Astrocyte (in vitro differentiated cells and primary cell): Measurements from ENCODE around the gene NPFF. TPM values are rescaled to one million over a fixed set of nuclear protein-coding genes. Genes with fewer than 3 reads are reported as not detected.

Experiments used
- DNase-seq: peaks from one replicate; pipeline ENCODE4 v3.0.0-alpha.2; 2010; ENCODE audit warnings: low read depth
- FAIRE-seq: peaks from 2 replicates; lab custom pipeline; 2011; peaks lifted over from hg19 to GRCh38; lab: Jason Lieb, UNC
- H2AFZ ChIP-seq: 2 replicates; pipeline ENCODE4 v1.6.0; 2012; ENCODE audit warnings: low read depth, low read length, inconsistent platforms
- H3K27ac ChIP-seq: 2 replicates; pipeline ENCODE4 v1.5.1; 2011; ENCODE audit warnings: low read depth, low read length, inconsistent platforms
- H3K27me3 ChIP-seq: 2 replicates; pipeline ENCODE4 v1.6.0; 2011; ENCODE audit warnings: low read length, inconsistent platforms; ENCODE audit not compliant: insufficient read depth
- H3K36me3 ChIP-seq: 2 replicates; pipeline ENCODE4 v1.5.1; 2011; ENCODE audit warnings: low read length, inconsistent platforms; ENCODE audit not compliant: insufficient read depth
- H3K4me1 ChIP-seq: 2 replicates; pipeline ENCODE4 v1.5.1; 2011; ENCODE audit warnings: low read length, inconsistent platforms; ENCODE audit not compliant: insufficient read depth
- H3K4me2 ChIP-seq: 2 replicates; pipeline ENCODE4 v1.6.0; 2012; ENCODE audit warnings: low read length, inconsistent platforms
- H3K4me3 ChIP-seq: 2 replicates; pipeline ENCODE4 v1.5.1; 2011; ENCODE audit warnings: low read depth, mild to moderate bottlenecking, low read length, inconsistent platforms; ENCODE audit not compliant: insufficient read depth
- H3K79me2 ChIP-seq: 2 replicates; pipeline ENCODE4 v1.6.0; 2012; ENCODE audit warnings: mild to moderate bottlenecking, low read length, inconsistent platforms; ENCODE audit not compliant: insufficient read depth
- H3K9ac ChIP-seq: 2 replicates; pipeline ENCODE4 v1.6.0; 2012; ENCODE audit warnings: mild to moderate bottlenecking, low read length, inconsistent platforms
- H3K9me3 ChIP-seq: 2 replicates; pipeline ENCODE4 v1.5.1; 2012; ENCODE audit warnings: low read depth, mild to moderate bottlenecking, low read length, inconsistent platforms; ENCODE audit not compliant: insufficient read depth
- H4K20me1 ChIP-seq: 2 replicates; pipeline ENCODE4 v1.6.0; 2012; ENCODE audit warnings: low read length, inconsistent platforms; ENCODE audit not compliant: insufficient read depth
- H3K27ac Mint-ChIP-seq: one replicate; pipeline ENCODE4 v1.8.0; 2021; ENCODE audit warnings: mild to moderate bottlenecking, mixed read lengths; ENCODE audit not compliant: unreplicated experiment
- H3K27me3 Mint-ChIP-seq: one replicate; pipeline ENCODE4 v1.8.0; 2021; ENCODE audit warnings: low read depth, mixed read lengths; ENCODE audit not compliant: unreplicated experiment
- H3K36me3 Mint-ChIP-seq: one replicate; pipeline ENCODE4 v1.8.0; 2021; ENCODE audit warnings: low read depth, mixed read lengths; ENCODE audit not compliant: unreplicated experiment
- H3K4me1 Mint-ChIP-seq: one replicate; pipeline ENCODE4 v1.8.0; 2021; ENCODE audit warnings: low read depth, mixed read lengths; ENCODE audit not compliant: unreplicated experiment
- H3K4me3 Mint-ChIP-seq: one replicate; pipeline ENCODE4 v1.8.0; 2021; ENCODE audit warnings: mild to moderate bottlenecking, moderate library complexity, mixed read lengths; ENCODE audit not compliant: unreplicated experiment
- H3K9me3 Mint-ChIP-seq: one replicate; pipeline ENCODE4 v1.8.0; 2021; ENCODE audit warnings: mild to moderate bottlenecking, mixed read lengths; ENCODE audit not compliant: unreplicated experiment
- EZH2 ChIP-seq: IDR thresholded peaks from 2 replicates; pipeline ENCODE4 v1.6.1; 2012; ENCODE audit warnings: mild to moderate bottlenecking, low read length, inconsistent platforms; ENCODE audit not compliant: insufficient read depth
- total RNA-seq: library from RNA; stranded (reverse); gene quantifications from 2 replicates; pipeline ENCODE4 v1.2.1, GENCODE V29; 2021

Gene NPFF
- total RNA-seq, 1 donor from 2014 or later: not detected

DNA sequence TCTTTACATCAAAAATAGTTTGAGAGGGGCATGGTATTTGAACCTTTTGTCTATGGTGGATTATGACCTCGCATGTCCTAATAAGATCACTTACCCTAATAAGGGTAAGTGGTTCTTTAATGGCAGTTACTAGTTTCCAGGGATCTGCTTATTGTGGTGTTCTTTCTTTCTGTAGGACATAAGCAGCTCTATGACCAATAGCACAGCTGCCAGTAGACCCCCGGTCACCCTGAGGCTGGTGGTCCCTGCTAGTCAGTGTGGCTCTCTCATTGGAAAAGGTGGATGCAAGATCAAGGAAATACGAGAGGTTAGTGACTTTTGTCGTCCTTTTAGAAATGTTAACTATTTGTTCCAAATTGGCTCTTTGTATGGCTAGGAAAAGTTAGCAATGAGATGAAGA is 48.2 kb downstream of the NPFF start:
- H3K9me3 Mint-ChIP-seq: no peaks in the 10 kb centered on the region
- no peak overlapping the region for H3K27ac ChIP-seq
- peaks cover 95% of the 10 kb centered on the region for H3K36me3 ChIP-seq
- DNase-seq: no peak
- no peak overlapping the region for H2AFZ ChIP-seq
- H3K27me3 Mint-ChIP-seq: no peaks in the 10 kb centered on the region
- H3K9me3 ChIP-seq: no peaks in the 10 kb centered on the region
- TF ChIP-seq EZH2: no peak
- H3K4me3 Mint-ChIP-seq: peak overlapping the region; percentile 16
- no peak overlapping the region for H3K27ac Mint-ChIP-seq
- no peaks in the 10 kb centered on the region for H3K27me3 ChIP-seq
- peaks cover 100% of the 10 kb centered on the region for H3K79me2 ChIP-seq
- H4K20me1 ChIP-seq: peaks cover 100% of the 10 kb centered on the region
- H3K4me1 Mint-ChIP-seq: peaks cover 37% of the 10 kb centered on the region
- H3K36me3 Mint-ChIP-seq: peaks cover 33% of the 10 kb centered on the region
- no peak overlapping the region for H3K4me3 ChIP-seq
- H3K9ac ChIP-seq: no peak overlapping the region
- peaks cover 7% of the 10 kb centered on the region for H3K4me1 ChIP-seq
- FAIRE-seq: no peak
- no peak overlapping the region for H3K4me2 ChIP-seq

Other genes with a start within 250 kb of the NPFF start
- 1.2 and 2.0 TPM in 2 replicates for gene ESPL1, start 239.2 kb downstream of the NPFF start, total RNA-seq
- 279 and 281 TPM in 2 replicates for gene PFDN5, start 211.9 kb downstream of the NPFF start, total RNA-seq
- 37.8 and 40.9 TPM in 2 replicates for gene MYG1, start 207.8 kb downstream of the NPFF start, total RNA-seq
- 40.8 and 44.4 TPM in 2 replicates for gene AAAS, start 185.9 kb downstream of the NPFF start, total RNA-seq
- not detected in 2 replicates for gene SP7, start 171.1 kb downstream of the NPFF start, total RNA-seq
- 48.7 and 50.6 TPM in 2 replicates for gene SP1, start 127.3 kb downstream of the NPFF start, total RNA-seq
- gene AMHR2, start 83.6 kb downstream of the NPFF start, total RNA-seq: not detected in 2 replicates
- gene PRR13, start 65.8 kb downstream of the NPFF start, total RNA-seq: 159 and 190 TPM in 2 replicates
- gene PCBP2, start 55.4 kb downstream of the NPFF start, total RNA-seq: 708 and 733 TPM in 2 replicates
- 11.1 and 13.1 TPM in 2 replicates for gene MAP3K12, start 8.0 kb downstream of the NPFF start, total RNA-seq
- gene TARBP2, start 6.2 kb downstream of the NPFF start, total RNA-seq: 40.4 and 51.1 TPM in 2 replicates
- gene ATF7, start 118.9 kb upstream of the NPFF start, total RNA-seq: 35.1 and 38.3 TPM in 2 replicates
- gene ATP5MC2, start 168.6 kb upstream of the NPFF start, total RNA-seq: 224 and 237 TPM in 2 replicates
- 85.2 and 102 TPM in 2 replicates for gene CALCOCO1, start 220.0 kb upstream of the NPFF start, total RNA-seq
- gene CISTR, start 244.5 kb upstream of the NPFF start, total RNA-seq: not detected in 2 replicates